KBM-7 (cell line): ENCODE data around the gene F10.
"Not testable (repeated sequence)": the region's sequence is repeated elsewhere in the genome, so short reads cannot be mapped to it uniquely, and the experiment has no call there.

ENCODE experiments used
- DNase-seq: peaks from one replicate; pipeline ENCODE4 v3.0.0-alpha.2; 2015
- in situ Hi-C: fragments of 300-500 bp; cut with MboI; formaldehyde crosslinking; loops from 2 replicates; pipeline ENCODE4 v1.14.3; 2020; ENCODE audit warnings: low sequenced_read_pairs, low pct_unique_long_range_greater_than_20kb, mixed read lengths

The F10 gene

GRCh38 chr13:113158946-113159345 is 36.3 kb downstream of the F10 start:
- DNase-seq, result no peak
- in situ Hi-C loops, result no loop called here

- DNase-seq, result no peak
- in situ Hi-C loops, result no loop called here
Observed at GRCh38 chr13:113159701-113160100, 37.1 kb downstream of the F10 start.

- DNase-seq, result no peak
- in situ Hi-C loops, result no loop called here
Observed at GRCh38 chr13:113160983-113161382, 38.4 kb downstream of the F10 start.

GRCh38 chr13:113161433-113161832 is 38.8 kb downstream of the F10 start:
- in situ Hi-C loops, result no loop called here
- no peak for DNase-seq

- DNase-seq, result not testable (repeated sequence)
Observed at GRCh38 chr13:113161975-113162374, 39.4 kb downstream of the F10 start.

GRCh38 chr13:113162783-113163685 is 40.4 kb downstream of the F10 start:
- in situ Hi-C loops, result no loop called here

More at GRCh38 chr13:113161975-113162374, 39.4 kb downstream of the F10 start:
- in situ Hi-C loops, result not testable (repeated sequence)

GRCh38 chr13:113164492-113164891 is 41.9 kb downstream of the F10 start:
- no peak for DNase-seq
- in situ Hi-C loops, result no loop called here

More at GRCh38 chr13:113162783-113163685, 40.4 kb downstream of the F10 start:
- no peak for DNase-seq

- in situ Hi-C loops, result no loop called here
- DNase-seq, result no peak
Observed at GRCh38 chr13:113166266-113166665, 43.7 kb downstream of the F10 start.

- in situ Hi-C loops, result no loop called here
- no peak for DNase-seq
Observed at GRCh38 chr13:113166681-113167080, 44.1 kb downstream of the F10 start.

GRCh38 chr13:113167155-113167554 is 44.6 kb downstream of the F10 start:
- in situ Hi-C loops, result no loop called here
- no peak for DNase-seq

GRCh38 chr13:113167575-113167974 is 45.0 kb downstream of the F10 start:
- DNase-seq, result no peak
- in situ Hi-C loops, result no loop called here

GRCh38 chr13:113168211-113168610 is 45.6 kb downstream of the F10 start:
- in situ Hi-C loops, result no loop called here
- no peak for DNase-seq

- no peak for DNase-seq
- in situ Hi-C loops, result no loop called here
Observed at GRCh38 chr13:113169277-113170272, 47.0 kb downstream of the F10 start.

- DNase-seq, result no peak
- in situ Hi-C loops, result no loop called here
Observed at GRCh38 chr13:113170511-113170910, 47.9 kb downstream of the F10 start.

- in situ Hi-C loops, result no loop called here
- no peak for DNase-seq
Observed at GRCh38 chr13:113171250-113172125, 48.9 kb downstream of the F10 start.

- DNase-seq, result no peak
- in situ Hi-C loops, result no loop called here
Observed at GRCh38 chr13:113172419-113172926, 49.9 kb downstream of the F10 start.

GRCh38 chr13:113176280-113176679 is 53.7 kb downstream of the F10 start:
- in situ Hi-C loops, result no loop called here
- DNase-seq, result no peak

GRCh38 chr13:113176822-113177221 is 54.2 kb downstream of the F10 start:
- DNase-seq, result no peak
- in situ Hi-C loops, result no loop called here
